ENCODE measurements around the gene TMEM272. TPM values are rescaled to one million over a fixed set of nuclear protein-coding genes. Genes with fewer than 3 reads are reported as not detected.

The TMEM272 gene
- total and polyA plus RNA-seq, 2 of the 4 experiments (the other 2 are of a cell fraction), result not detected

GRCh38 chr13:51773515-51773914 lies 71.5 kb downstream of the TMEM272 start:
- Histone ChIP-seq H4K91ac (ENCODE audit: insufficient read depth, low read depth, low read length) (no peak overlapping the region), H3K27me3 (ENCODE audit: control insufficient read depth, insufficient read depth, low read length) (peaks cover 10% of the 10 kb centered on the region), H2AK9ac (replicated peaks; ENCODE audit: low read depth, low read length, poor library complexity) (no peak overlapping the region), H3K9me1 (ENCODE audit: insufficient read depth, low read length) (no peaks in the 10 kb centered on the region; the same call in 1 of the 2 replicates), H4K8ac (ENCODE audit: low read depth in 2 of 2, low read length in 2 of 2) (no peak overlapping the region), H4K20me1 (ENCODE audit: insufficient read depth, low read length) (no peaks in the 10 kb centered on the region), H2AK5ac (ENCODE audit: low read depth, low read length) (no peak overlapping the region), H3K4me3 (ENCODE audit: insufficient read depth, low read depth, low read length) (no peak overlapping the region), H4K5ac (ENCODE audit: low read depth, low read length) (no peak overlapping the region), H2BK120ac (ENCODE audit: low read depth, low read length) (no peak overlapping the region), H2BK15ac (ENCODE audit: low read depth, low read length) (no peak overlapping the region), H3K36me3 (ENCODE audit: control insufficient read depth, insufficient read depth, low read length) (no peaks in the 10 kb centered on the region), H3K9ac (ENCODE audit: low read depth, low read length) (no peak overlapping the region), H3K56ac (ENCODE audit: extremely low read depth, insufficient read depth, low read length) (no peak overlapping the region), H3K4me2 (ENCODE audit: low read depth, low read length) (no peak overlapping the region), H3K23ac (ENCODE audit: low read depth, low read length) (no peak overlapping the region), H3K4me1 (ENCODE audit: control insufficient read depth, insufficient read depth, low read length) (no peaks in the 10 kb centered on the region), H3K9me3 (ENCODE audit: control insufficient read depth, insufficient read depth, low read length) (no peaks in the 10 kb centered on the region), H3K14ac (replicated peaks; ENCODE audit: low read depth, low read length) (no peak overlapping the region), H3K4ac (ENCODE audit: low read depth, low read length) (no peak overlapping the region), H3K27ac (ENCODE audit: insufficient read depth, low read length) (no peak overlapping the region), H2BK20ac (ENCODE audit: low read depth, low read length) (no peak overlapping the region), H2AFZ (replicated peaks; ENCODE audit: low read length, poor library complexity) (no peak overlapping the region), H3K79me1 (ENCODE audit: low read depth in 1 of 2, low read length in 2 of 2) (no peaks in the 10 kb centered on the region), H2BK5ac (ENCODE audit: low read depth, low read length, poor library complexity, severe bottlenecking) (no peak overlapping the region), H3K18ac (ENCODE audit: low read depth, low read length) (no peak overlapping the region)
- TF ChIP-seq USF2 (IDR thresholded peaks at IDR 0.05; ENCODE audit: low read depth, low read length) (no peak), RCOR1 (IDR thresholded peaks at IDR 0.05; ENCODE audit: insufficient replicate concordance, low read length) (no peak), MAFK (IDR thresholded peaks at IDR 0.05; ENCODE audit: low read depth, low read length) (no peak), NFE2L2 (IDR thresholded peaks at IDR 0.05; ENCODE audit: low read depth, low read length) (no peak)
- ATAC-seq (ENCODE audit: low read depth), result no peak
- BruUV-seq (replicated peaks), result no TSS peak
- intact Hi-C loops (cut with micrococcal nuclease) (no loop called here), in situ Hi-C loops (cut with MboI; ENCODE audit: low sequenced_read_pairs) (no loop called here), dilution Hi-C loops (cut with HindIII; ENCODE audit: low sequenced_read_pairs, unreplicated experiment) (no loop called here)
- POLR2A ChIA-PET (ENCODE audit: unreplicated experiment), result no interaction called here
- DNase-seq, result no peak
- CTCF ChIA-PET, result no interaction called here
- no CpG with 5 or more reads among the region's 11 CpGs for WGBS, 2 experiments (ENCODE audit: extremely low coverage in 2 of 2, insufficient read length in 1 of 2)
